NCI-H524 treated with DMSO at 0.1 percent for 48 hours (cell line): ENCODE measurements around the gene RCCD1.
"Not testable (repeated sequence)": the region's sequence is repeated elsewhere in the genome, so short reads cannot be mapped to it uniquely, and the experiment has no call there.

Experiments used
- DNase-seq: peaks from one replicate; lab custom pipeline; 2025; lab: John Stamatoyannopoulos, UW

The RCCD1 gene

DNA sequence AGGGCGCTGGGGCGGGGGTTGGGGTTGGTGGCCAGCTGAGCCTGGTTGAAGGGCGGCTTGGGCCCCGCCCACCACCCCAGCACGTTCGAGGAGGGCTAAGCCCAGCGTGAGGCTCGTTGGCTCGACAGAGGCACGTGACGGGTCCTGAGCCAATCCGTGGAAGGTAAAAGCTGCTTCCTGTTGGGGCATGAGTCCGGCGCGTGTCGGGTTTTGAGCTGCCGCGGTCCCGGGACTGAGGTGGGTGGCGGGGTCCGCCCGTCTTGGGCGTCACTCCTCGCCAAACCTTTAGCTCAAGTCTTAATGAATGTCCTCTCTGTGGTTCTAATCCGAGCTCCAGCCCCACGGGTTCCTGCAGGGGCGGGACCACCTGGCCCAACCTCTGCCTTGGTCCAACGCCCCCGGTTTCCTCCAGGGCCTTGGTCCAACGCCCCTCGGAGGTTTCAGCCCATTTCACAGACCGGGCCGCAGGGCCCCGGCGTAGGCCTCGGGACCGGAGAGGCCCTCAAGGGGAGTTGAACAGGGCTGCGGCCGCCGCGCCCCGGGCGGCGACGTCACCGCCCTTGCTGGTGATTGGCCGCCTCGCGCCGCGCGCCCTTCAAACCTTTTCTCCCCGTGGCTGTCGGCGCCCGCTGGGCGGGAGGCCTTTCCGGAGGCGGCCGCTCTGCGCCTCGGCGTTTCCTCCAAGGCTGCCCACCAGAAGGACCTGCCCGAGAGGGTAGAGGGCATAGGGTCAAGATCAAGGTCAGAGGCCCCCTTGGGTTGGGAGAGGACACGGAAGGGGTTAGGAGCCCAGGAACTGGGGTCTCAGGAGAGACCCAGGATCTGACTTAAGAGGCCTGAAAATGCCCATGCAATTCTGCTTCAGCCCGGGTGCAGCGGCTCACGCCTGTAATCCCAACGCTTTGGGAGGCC, at the start of gene RCCD1:
Gene RCCD1 (plus strand): TSS at position 173 of the 912 bp plus-strand sequence. CDS start 1,851 bp downstream, outside the sequence.
- peak; percentile 81 for DNase-seq

DNA sequence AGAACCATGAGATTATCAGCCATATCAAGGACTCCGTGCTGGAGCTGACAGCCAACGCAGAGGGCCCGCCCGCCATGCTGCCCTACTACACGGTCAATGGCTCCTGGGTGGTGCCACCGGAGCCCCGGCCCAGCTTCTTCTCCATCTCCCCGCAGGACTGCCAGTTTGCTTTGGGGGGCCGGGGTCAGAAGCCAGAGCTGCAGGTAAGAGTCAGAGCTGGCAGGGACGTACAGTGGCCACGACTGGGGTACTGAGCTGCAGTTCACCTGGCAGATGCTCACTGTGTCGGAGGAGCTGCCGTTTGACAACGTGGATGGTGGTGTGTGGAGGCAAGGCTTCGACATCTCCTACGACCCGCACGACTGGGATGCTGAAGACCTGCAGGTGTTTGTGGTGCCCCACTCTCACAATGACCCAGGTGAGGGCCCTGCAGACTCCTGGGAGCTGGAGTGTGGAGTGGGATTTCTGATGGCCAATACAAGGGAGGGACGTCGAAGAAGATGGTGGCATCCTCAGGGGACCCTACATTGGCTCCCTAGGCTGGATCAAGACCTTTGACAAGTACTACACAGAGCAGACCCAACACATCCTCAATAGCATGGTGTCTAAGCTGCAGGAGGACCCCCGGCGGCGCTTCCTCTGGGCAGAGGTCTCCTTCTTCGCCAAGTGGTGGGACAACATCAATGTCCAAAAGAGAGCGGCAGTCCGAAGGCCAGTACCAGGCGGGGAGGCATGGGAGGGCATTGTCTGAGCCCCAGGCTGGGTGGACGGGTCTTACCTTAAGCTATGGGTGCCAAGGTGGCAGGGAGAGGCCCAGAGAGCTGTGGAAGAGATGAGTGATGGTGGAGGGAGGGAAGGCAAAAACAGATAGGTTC, 49.1 kb upstream of the RCCD1 start:
- DNase-seq: no peak

DNA sequence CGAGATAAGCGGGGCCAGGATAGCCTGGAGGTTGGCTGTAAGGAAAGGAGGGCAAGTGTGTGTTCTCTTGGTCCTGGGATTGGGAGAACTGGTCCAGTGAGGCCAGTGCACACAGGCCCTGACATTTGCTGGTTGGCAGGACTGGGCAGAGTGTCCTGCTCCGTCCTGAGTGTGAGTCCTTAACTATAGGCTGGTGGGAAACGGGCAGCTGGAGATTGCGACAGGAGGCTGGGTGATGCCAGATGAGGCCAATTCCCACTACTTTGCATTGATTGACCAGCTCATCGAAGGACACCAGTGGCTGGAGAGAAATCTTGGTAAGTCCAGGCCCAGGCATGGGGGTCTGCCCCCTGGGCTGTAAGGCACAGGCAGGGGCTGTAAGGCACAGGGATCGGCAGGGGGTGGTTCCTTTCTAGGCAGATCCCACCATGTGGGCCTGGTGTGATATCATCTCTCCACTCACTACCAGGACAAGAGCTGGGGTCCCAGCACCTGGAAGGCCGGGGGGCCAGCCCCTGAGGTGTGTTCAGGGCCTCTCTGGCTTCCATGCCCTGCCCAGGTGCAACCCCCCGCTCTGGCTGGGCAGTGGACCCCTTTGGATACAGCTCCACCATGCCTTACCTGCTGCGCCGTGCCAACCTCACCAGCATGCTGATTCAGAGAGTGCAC, 48.4 kb upstream of the RCCD1 start:
- DNase-seq: no peak

DNA sequence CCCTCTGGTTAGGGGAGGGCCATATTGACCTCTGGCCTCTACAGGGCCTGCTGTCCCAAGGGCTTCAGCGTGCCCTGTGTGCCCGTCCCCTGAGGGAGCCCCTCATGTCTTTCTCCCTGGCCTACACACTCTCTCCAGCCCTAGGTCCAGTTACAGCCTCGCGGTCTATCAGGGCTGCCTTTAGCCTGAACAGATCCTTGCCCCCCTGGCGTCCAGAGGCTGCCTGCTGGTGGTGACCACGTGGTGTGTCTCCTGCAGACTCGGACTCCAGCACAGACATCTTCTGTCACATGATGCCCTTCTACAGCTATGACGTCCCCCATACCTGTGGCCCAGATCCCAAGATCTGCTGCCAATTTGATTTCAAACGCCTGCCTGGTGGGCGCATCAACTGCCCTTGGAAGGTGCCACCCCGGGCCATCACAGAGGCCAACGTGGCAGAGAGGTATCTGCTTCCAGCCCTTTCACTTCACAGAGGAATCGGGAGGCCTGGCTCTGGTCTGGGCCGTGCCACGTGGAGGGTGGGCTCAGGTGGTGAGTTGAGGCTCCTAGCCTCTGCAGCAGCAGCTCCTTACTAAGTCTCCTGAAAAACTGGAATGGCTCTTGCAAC, 47.5 kb upstream of the RCCD1 start:
- no peak for DNase-seq

GRCh38 chr15:90907838-90908507, 46.7 kb upstream of the RCCD1 start:
- no peak for DNase-seq

GRCh38 chr15:90909449-90909848, 45.2 kb upstream of the RCCD1 start:
- not testable (repeated sequence) for DNase-seq

- no peak for DNase-seq
Observed at GRCh38 chr15:90909976-90910375, 44.7 kb upstream of the RCCD1 start.

- no peak for DNase-seq
Observed at GRCh38 chr15:90910441-90911301, 44.0 kb upstream of the RCCD1 start.

- DNase-seq: no peak
Observed at GRCh38 chr15:90911302-90911623, 43.4 kb upstream of the RCCD1 start.

- DNase-seq: no peak
Observed at GRCh38 chr15:90911906-90912769, 42.5 kb upstream of the RCCD1 start.

DNA sequence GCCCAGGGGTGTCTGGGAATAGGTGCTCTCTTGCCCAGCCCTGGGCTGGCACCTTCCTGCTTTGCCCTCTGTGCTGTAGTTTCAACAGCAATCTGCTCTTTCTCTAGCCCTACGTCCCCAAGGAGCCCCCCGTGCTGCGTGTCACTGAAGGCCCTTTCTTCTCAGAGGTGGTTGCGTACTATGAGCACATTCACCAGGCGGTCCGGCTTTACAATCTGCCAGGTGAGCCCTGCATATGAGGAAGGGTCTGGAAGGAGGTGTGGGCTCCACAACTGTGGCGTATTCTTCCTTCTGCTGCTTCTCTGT, 42.0 kb upstream of the RCCD1 start:
- DNase-seq: no peak

DNA sequence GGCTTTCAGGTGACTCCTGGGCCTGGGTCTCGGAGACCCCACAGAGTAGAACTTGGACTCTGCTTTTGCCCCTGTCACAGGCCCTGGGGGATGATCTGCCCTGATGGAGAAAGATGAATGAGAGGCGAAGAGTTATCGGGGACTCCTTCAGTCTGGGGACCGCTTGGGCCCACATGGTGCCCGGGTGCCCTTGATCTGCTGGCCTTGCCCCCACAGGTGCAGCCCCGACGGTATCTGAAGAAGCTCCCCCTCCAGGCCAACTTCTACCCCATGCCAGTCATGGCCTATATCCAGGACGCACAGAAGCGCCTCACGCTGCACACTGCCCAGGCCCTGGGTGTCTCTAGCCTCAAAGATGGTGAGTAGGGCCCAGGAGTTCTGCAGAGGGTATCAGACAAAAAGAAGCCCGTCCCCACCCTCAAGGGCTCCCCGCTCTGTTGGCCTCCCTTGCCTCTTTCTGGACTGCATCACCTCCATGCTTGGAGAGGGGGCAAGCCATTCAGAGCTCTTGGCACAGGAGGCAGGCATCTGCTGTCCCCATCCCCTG, 41.2 kb upstream of the RCCD1 start:
- no peak for DNase-seq

DNA sequence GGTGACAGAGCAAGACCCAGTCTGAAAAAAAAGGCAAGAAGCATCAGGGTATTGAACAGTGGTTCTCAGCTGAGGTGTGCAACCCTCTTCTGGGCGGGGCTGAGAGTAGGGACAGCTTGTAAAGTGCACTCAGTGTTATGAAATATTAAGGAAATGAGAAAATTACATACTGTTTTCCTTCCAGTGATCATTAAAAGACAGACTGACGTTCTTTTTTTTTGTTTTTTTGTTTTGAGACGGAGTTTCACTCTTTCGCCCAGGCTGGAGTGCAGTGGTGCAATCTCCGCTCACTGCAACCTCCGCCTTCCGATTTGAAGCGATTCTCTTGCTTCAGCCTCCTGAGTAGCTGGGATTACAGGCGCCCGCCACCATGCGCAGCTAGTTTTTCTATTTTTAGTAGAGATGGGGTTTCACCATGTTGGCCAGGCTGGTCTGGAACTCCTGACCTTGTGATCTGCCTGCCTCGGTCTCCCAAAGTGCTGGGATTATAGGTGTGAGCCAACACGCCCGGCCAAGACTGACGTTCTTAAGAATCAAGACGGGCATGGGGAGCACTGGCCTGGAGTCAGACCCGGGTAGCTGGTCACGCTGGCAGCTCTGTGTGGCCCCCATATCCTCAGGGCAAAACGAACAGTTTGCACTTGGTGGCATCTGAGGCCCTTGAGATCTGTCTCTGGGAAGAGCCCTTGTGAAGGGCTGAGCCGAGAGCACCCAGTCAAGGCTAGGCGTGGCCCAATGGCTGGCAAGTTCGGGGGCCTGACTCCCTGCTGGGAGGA, 40.2 kb upstream of the RCCD1 start:
- no peak for DNase-seq

- peak; percentile 85 for DNase-seq
Observed at GRCh38 chr15:90915216-90915807, 39.4 kb upstream of the RCCD1 start.

GRCh38 chr15:90915808-90916440, 38.8 kb upstream of the RCCD1 start:
- no peak for DNase-seq

- no peak for DNase-seq
Observed at GRCh38 chr15:90916461-90916860, 38.2 kb upstream of the RCCD1 start.

DNA sequence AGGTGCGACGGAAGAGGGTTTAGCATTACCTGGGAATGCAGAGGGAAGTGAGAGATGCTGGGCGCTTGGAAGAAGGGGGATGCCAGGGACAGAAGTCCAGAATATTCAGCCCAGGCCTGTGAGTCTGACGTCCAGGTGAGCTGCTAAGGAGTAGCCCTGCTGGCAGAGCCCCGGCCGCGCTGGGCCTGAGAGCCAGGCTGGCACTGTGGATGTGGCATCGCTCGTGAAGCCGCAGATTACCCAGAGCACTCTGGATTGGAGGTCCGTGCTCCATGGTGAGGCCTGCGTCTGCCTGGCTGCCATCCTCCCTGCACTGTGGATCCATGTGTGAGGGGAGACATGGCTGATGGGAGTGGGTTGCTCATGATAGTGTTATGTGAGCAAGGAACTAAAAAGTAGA, 37.1 kb upstream of the RCCD1 start:
- no peak for DNase-seq
